ENCODE results near the gene LITAFD. TPM values are rescaled to one million over a fixed set of nuclear protein-coding genes. Genes with fewer than 3 reads are reported as not detected.
"Not testable (repeated sequence)": the region's sequence is repeated elsewhere in the genome, so short reads cannot be mapped to it uniquely, and the experiment has no call there.

The LITAFD gene
- total RNA-seq, 1 donor from 2014 or later: not detected

DNA sequence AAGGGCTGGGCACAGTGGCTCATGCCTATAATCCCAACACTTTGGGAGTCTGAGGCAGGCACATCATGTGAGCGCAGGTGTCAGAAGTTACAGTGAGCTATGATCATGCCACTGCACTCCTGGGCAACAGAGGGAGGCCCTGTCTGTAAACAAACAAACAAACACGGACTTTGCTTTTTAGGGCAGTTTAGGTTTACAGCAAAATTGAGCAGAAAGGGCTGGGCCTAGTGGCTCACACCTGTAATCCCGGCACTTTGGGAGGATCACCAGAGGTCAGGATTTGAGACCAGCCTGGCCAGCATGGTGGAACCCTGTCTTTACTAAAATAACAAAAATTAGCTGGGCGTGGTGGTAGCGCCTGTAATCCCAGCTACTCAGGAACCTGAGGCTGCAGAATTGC lies 10.1 kb upstream of the LITAFD start:
- no peak for DNase-seq (ENCODE audit: low spot score)

- no peak for DNase-seq (ENCODE audit: low spot score)
Observed at GRCh38 chr16:8872967-8873865, 8.9 kb upstream of the LITAFD start.

GRCh38 chr16:8873866-8874195 lies 8.3 kb upstream of the LITAFD start:
- not testable (repeated sequence) for DNase-seq (ENCODE audit: low spot score)

GRCh38 chr16:8874388-8874787 lies 7.8 kb upstream of the LITAFD start:
- no peak for DNase-seq (ENCODE audit: low spot score)

GRCh38 chr16:8875317-8875716 lies 6.8 kb upstream of the LITAFD start:
- DNase-seq (ENCODE audit: low spot score): not testable (repeated sequence)

GRCh38 chr16:8877894-8878522 lies 4.1 kb upstream of the LITAFD start:
- DNase-seq (ENCODE audit: low spot score): no peak

GRCh38 chr16:8878523-8878911 lies 3.6 kb upstream of the LITAFD start:
- no peak for DNase-seq (ENCODE audit: low spot score)

DNA sequence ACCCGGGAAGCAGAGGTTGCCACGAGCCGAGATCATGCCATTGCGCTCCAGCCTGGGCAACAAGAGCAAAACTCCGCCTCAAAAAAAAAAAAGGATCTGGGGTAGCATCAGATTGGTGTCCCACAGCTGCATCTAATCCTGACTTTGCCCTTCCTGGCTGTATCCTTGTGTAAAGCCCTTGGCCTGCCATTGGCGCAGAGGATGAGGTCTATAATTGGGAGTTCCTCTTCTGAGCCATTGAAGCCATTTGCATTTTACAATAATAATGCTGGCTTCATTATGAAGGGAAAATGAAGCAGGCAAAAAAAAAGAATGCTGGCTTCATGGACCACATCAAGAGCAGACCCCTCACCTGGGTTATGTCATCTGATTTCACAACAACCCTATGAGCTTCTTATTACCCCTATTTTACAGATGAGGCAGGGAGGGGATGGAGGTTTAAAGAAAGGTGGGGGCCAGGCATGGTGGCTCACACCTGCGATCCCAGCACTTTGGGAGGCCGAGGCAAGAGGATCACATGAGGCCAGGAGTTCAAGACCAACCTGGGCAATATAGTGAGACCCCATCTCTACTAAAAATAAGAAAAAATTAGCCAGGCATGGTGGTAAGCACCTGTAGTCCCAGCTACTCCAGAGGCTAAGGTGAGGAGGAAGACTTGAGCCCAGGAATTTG lies 1.2 kb upstream of the LITAFD start:
- DNase-seq (ENCODE audit: low spot score): no peak

DNA sequence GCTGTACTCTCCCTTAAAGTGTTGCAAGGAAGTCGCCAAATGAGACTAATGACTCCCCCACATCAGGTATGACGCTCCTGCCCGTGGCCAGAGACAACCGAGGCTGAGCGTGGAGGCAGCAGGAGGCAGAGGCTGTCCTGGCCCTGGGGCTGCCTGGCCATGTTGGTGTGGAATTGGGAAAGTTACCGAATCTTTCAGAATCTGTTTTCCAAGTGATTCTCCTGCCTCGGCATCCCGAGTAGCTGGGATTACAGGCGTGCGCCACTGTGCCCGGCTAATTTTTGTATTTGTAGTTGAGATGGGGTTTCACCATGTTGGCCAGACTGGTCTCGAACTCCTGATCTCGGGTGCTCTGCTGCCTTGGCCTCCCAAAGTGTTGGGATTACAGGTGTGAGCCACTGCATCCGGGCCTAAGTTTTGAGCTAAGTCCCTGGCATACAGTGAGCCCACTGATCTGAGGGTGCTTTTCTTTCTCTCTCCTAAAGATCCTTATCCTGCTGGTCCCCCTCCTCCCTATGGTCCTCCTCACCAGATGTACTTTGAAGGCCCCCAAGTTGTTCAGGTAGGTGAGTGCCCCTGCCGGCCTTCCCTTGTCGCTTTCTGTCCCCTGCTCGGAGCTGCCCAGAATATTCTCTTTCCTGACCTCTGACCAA lies 700 bp downstream of the LITAFD start:
- no peak for DNase-seq (ENCODE audit: low spot score)

DNA sequence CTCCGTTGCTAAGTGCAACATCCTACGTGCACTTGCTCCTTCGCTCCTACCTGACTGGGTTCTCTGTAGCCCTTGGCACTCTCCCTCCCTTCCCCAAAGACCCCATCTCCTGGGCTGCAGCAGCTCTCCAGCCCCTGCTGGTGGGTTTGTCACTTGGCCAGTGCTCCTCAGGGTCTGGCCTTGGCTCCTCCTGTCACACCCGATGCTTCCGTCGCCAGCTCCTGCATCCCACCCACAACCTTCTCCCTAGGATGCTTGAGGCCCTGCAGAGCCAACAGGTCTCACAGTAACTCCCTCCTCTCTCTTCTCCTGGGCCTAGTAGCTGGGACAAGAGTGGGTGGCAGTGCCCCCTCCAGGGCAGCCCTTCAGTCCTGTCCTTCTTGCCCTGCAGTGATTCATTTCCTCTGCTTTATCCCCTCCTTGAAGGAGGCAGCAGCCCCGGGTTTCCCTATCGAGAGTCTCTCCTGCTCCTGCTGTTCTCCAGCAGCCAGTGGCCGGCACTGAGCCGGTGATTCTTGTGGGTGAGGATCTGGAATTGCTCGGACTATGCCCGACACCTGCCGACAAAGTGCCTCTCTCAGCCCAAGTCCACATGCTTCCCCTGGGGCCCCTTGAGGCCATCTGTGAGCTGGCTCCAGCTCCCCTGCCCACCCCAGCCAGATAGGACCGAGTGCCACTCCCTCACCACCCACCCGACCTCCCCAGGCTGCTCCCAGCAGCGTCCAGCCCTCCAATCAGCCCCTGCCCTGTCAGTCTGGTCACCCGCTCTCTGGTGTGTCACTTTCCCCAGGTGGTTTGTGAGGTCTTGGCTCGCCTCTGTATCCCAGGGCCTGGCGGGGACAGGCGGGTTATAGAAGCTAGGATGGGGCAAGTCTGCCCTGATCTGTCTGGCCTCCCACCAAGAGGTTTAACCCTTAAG lies 3.8 kb downstream of the LITAFD start:
- DNase-seq (ENCODE audit: low spot score): no peak

DNA sequence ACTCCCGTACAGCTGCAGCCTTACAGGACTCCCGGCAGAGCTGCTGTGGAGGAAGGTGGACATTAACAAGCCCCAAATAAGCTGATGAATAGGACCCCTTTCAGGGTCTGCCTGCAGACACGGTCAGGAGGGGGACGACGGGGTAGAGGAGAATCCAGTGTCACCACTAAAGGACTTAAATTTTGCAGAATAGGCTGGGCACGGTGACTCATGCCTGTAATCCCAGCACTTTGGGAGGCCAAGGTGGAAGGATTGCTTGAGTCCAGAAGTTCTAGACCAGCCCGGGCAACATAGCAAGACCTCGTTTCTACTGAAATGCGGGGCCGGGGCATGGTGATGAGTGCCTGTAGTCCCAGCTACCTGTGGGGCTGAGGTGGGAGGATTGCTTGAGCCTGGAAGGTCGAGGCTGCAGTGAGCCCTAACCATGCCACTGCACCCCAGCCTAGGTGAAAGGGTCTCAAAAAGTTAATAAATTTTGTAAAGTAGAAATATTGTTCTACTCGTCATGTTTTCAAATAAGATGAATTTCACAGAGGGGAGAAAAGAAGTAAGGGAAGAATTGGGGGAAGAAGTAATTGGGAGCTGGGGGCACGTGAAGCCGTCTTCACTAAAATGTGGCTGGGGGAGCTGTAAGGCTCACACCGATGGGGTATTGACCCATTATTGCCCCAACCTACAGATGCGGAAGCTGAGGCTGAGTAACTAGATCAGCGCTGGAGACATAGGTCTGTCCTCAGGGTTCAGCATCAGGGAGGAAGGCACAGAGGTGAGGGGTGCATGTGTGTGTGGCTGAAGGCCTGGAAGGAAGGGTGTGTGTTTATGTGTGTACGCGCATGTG lies 4.7 kb downstream of the LITAFD start:
- no peak for DNase-seq (ENCODE audit: low spot score)

- no peak for DNase-seq (ENCODE audit: low spot score)
Observed at GRCh38 chr16:8887431-8887765, 5.2 kb downstream of the LITAFD start.

- no peak for DNase-seq (ENCODE audit: low spot score)
Observed at GRCh38 chr16:8887952-8888560, 5.9 kb downstream of the LITAFD start.

GRCh38 chr16:8888951-8889892 lies 7.1 kb downstream of the LITAFD start:
- no peak for DNase-seq (ENCODE audit: low spot score)

DNA sequence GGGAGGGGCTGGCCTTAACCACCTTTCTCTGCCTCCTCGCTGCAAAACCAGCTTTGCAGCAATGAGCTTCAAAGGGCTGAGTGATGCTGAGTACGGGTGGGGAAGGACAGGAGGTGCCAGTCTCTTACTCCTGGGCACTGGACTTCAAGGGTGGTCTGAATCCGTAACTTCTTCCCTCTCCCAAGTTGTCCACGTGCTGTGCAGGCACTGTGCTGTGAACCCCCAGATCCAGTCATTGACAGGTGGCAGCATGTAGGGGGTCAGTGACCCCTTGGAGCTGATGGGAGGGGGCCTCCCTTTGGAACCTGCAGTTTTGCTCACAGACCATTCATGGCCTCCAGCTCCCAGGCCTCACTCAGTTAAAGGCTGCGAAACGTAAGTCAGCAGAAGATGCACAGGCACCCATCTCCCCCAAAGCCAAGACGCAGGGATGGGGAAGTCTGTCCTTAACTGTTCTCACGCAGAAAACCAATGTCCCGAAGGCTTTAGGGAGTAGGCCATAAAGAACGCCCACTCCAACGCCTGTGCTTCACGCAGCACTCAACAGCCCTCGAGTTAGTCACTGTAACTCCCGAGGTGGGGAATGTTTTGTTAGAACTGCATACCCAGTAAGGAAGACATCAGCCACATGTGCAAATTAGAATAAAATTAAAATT lies 7.9 kb downstream of the LITAFD start:
- no peak for DNase-seq (ENCODE audit: low spot score)

GRCh38 chr16:8890549-8890921 lies 8.4 kb downstream of the LITAFD start:
- no peak for DNase-seq (ENCODE audit: low spot score)

DNA sequence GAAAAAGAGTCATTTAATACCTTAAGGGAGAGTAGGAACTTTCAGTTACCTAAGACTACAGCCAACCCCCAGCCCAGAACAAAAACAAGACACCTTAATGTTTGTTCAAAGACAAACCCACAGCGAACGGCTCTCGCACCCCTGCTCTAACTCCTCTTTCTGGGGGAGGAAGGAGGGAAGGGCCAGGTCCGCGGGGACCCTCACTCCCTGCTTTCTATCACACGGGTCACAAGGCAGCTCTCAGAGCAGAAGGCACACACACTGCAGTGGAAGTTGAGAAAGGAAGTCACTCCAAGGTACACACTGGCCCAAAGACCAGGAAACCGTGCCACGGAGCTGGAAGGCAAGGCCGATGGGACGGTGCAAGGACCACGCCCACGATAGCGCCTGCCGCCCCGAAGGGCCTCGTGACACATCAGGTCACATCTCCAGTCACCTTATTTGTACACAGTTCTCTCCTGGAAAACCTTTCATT lies 10.0 kb downstream of the LITAFD start:
- no peak for DNase-seq (ENCODE audit: low spot score)

DNA sequence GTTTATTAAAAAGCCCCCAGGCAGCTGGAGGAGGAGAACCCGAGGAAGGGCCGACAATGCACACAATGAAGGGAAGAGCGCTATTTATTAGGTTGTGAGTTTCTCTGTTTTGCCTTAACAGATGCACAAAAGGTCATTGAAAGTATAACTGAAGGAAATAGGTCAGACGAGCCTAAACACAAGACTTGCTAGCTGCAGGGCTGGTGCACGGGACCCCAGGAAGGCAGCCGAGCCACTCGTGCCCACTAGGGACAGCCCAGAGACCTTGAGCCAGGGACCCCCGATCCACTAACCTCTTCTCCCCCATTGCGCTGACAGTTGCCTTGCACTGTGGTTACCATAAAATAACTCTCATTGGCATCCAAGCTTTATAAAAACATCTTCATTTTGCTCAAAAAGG lies 11.3 kb downstream of the LITAFD start:
- DNase-seq (ENCODE audit: low spot score): no peak
